Fibroblast of skin of abdomen (primary cell): ENCODE measurements around the gene FCHO2.
A peak's percentile ranks its signal among the peaks of the same experiment; 100 is the strongest.
"Not testable (repeated sequence)": the region's sequence is repeated elsewhere in the genome, so short reads cannot be mapped to it uniquely, and the experiment has no call there.

ENCODE experiments used
- DNase-seq: peaks from one replicate; pipeline ENCODE4 v3.0.0-alpha.2; 2013

The FCHO2 gene

GRCh38 chr5:72956324-72957140 is 691 bp downstream of the FCHO2 start:
- DNase-seq: peak; percentile 60

DNA sequence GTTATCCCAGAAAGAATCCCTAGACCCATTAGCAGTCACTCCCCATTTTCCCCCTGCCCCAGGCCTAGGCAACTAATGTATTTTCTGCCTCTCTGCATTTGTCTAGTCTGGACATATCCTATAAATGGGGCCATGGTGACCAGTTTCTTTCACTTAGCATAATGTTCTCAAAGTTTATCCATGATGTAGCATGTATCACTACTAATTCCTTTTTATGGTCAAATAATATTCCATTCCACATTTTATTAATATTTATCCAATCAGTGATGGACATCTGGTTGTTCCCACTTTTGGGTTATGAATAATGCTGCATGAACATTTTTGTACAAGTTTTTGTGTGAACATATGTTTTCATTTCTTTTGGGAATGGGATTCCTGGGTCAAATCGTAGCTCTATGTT is 1.5 kb downstream of the FCHO2 start:
- no peak for DNase-seq

DNA sequence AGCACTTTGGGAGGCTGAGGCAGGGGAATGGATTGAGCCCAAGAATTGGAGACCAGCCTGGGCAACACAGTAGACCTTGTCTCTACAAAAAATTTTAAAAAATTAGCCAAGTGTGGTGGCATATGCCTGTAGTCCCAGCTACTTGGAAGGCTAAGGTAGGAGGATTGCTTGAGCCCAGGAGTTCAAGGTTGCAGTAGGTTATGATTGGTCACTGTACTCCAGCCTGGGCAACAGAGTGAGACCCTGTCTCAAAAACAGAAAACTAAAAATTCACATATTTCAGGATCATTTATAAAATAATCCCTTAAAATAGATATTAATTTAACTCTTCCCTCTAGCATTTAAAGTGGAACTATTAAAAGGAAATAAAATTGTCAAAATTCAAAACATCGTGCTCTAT is 3.4 kb downstream of the FCHO2 start:
- no peak for DNase-seq

DNA sequence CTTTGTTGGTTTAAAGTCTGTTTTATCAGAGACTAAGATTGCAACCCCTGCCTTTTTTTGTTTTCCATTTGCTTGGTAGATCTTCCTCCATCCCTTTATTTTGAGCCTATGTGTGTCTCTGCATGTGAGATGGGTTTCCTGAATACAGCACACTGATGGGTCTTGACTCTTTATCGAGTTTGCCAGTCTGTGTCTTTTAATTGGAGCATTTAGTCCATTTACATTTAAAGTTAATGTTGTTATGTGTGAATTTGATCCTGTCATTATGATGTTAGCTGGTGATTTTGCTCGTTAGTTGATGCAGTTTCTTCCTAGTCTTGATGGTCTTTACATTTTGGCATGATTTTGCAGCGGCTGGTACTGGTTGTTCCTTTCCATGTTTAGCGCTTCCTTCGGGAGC is 18.6 kb downstream of the FCHO2 start:
- not testable (repeated sequence) for DNase-seq

- not testable (repeated sequence) for DNase-seq
Observed at GRCh38 chr5:72976810-72977209, 21.0 kb downstream of the FCHO2 start.

DNA sequence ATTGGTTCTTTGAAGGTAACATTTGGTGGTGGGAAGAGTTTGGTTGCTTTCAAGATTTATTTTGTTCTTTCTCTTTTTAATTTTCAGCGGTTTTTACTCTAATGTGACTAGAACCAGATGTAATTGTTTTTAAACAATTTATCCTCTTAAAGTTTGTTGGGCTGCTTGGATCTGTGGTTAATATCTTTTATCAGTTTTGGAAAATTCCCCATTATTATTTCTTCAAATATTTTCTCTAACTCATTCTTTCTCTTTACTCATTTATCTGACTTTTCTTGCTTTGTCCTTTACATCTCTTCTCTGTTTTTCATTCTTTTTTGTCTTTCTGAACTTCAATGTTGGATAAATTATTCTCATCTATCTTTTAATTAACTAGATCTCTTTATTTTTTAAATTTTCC is 29.9 kb downstream of the FCHO2 start:
- no peak for DNase-seq

DNA sequence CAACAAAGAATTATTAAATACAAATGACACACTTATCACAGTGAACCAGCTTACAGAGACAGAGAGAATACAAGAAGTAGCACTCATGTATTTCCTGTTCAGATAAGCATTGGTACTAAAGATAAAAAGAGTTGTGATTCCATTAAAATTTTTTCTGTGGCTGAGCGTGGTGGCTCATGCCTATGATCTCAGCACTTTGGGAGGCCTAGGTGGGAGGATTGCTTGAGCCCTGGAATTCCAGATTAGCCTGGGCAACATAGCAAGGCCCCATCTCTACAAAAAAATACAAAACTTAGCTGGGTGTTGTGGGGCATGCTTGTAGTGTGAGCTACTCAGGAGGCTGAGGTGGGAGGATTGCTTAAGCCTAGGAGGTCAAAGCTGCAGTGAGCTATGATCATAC is 32.9 kb downstream of the FCHO2 start:
- no peak for DNase-seq

- DNase-seq: no peak
Observed at GRCh38 chr5:72991394-72991793, 35.6 kb downstream of the FCHO2 start.

DNA sequence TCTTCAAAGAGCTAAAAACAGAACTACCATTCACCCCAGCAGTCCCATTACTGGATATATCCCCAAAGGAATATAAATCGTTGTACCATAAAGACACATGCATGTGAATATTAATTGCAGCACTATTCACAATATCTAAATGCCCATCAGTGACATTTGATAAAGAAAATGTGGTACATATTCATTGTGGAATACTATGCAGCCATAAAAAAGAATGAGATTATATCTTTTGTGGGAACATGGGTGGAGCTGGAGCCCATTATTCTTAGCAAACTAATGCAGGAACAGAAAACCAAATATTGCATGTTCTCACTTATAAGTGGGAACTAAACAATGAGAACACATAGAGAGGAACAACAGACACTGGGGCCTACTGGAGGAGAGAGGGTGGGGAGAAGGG is 38.7 kb downstream of the FCHO2 start:
- no peak for DNase-seq

- DNase-seq: no peak
Observed at GRCh38 chr5:72996632-72997031, 40.8 kb downstream of the FCHO2 start.

DNA sequence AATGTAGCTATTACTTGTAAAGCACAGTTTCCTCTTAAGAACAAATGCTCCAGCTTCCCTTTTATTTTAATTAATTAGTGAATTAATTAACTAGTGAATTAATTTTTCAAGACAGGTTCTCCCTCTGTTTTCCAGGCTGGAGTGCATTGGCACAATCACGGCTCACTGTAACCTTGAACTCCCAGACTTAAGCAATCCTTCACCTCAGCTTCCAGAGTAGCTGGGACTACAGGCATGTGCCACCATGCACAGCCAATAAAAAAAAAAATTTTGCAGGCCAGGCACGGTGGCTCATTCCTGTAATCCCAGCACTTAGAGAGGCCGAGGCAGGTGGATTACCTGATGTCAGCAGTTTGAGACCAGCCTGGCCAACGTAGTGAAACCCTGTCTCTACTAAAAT is 44.1 kb downstream of the FCHO2 start:
- no peak for DNase-seq

DNA sequence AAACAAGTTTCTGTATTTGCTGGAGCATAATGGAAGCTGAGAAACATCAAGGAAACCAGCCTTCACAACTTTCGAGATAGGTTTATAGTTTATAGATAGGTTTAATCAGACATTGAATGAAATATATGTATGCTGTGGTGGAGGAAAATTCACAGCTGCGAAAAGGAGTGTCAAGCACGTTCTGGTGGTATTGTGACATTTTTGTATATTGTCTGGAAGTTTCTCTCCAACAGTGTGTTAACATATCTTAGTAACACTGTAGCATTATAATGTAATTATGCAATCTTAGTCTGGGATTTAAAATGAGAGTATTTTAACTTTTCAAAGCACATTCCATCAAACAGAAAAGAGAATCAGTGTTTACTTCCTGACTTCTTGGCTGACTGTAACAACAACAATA is 50.0 kb downstream of the FCHO2 start:
- DNase-seq: no peak

DNA sequence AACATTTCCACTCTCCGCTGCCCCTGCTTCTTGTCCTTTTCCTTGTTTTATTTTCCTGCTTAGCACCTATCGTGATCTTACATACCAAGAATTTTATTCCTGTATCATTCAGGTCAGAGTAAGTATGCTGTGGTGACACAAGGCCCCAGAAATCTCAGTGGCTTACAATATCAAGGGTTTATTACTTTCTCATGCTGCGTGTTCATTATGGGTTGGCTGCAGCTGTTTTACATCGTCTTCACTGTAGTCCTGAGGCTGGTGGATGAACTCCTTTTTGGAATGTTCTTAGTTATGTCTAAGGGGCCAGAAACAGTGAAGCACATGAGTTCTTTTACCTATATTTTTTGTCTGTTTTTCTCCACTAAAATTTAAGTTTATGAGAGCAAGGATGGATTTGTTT is 51.2 kb downstream of the FCHO2 start:
- peak; percentile 22 for DNase-seq

- no peak for DNase-seq
Observed at GRCh38 chr5:73008831-73009230, 53.0 kb downstream of the FCHO2 start.

DNA sequence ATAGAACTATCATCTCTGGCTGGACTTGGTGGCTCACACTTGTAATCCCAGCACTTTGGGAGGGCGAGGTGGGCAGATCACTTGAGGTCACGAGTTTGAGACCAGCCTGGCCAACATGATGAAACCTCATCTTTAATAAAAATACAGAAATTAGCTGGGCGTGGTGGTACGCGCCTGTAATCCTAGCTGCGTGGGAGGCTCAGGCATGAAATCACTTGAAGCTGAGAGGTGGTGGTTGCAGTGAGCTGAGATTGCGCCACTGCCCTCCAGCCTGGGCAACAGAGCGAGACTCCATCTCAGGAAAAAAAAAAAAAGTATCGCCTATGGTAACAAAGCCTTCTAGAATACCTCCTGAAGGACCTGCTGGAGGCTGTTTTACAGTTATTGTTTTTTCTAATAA is 55.8 kb downstream of the FCHO2 start:
- not testable (repeated sequence) for DNase-seq

DNA sequence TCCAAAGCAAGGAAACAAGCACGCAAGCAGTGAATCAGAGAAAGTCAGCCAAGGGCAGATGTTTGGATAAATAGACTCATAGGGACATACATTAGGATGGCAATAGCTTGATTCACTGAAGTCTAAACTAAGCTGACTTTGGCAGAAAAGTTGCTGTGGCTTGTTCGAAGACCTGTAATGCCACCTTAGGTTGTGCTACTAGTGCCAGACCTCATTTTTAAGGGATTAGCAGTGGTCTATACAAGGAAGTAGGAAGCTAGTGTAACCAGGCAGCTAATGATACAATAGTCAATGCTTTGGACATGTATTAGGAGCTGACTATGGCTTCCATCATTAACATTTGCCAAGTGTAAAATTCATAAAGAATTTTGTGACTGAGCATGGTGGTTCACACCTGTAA is 63.1 kb downstream of the FCHO2 start:
- no peak for DNase-seq

GRCh38 chr5:73019766-73020165 is 63.9 kb downstream of the FCHO2 start:
- DNase-seq: no peak

GRCh38 chr5:73022471-73023169 is 66.8 kb downstream of the FCHO2 start:
- DNase-seq: no peak

- not testable (repeated sequence) for DNase-seq
Observed at GRCh38 chr5:73024946-73025544, 69.2 kb downstream of the FCHO2 start.

- no peak for DNase-seq
Observed at GRCh38 chr5:73027361-73027760, 71.5 kb downstream of the FCHO2 start.

GRCh38 chr5:73027816-73028215 is 72.0 kb downstream of the FCHO2 start:
- DNase-seq: no peak

DNA sequence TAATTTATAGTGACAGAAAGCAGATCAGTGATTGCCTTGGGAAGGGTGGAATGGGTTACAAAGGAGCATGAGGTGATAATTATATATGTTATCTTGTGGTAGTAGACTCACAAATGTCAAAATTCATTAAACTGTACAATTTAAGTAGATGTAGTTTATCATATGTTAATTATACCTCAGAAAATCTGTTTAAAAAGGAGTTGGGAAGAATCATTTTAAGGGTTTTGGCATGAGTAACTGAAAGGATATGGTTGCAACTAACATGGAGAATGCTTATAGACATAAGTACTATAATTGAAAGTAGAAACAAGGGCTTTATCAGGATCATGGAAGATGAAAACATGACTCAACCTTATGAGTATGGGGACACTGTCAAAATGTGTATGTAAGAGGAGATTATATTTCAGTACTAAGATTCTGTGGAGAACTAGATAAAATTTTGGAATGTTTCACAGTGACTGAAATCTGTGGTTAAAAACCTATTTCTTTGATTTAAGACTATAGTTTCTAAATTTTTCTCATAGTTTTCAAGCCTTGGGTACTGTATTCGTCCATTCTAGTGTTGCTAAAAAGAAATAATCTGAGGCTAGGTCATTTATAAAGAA is 73.3 kb downstream of the FCHO2 start:
- DNase-seq: peak; percentile 78

GRCh38 chr5:73030531-73030930 is 74.7 kb downstream of the FCHO2 start:
- peak; percentile 10 for DNase-seq
